Mesendoderm (in vitro differentiated cells): ENCODE results near the gene ELF2.
"Not testable (repeated sequence)": the region's sequence is repeated elsewhere in the genome, so short reads cannot be mapped to it uniquely, and the experiment has no call there.

Experiments used
- DNase-seq: peaks from one replicate; pipeline ENCODE4 v3.0.0; 2013
- H2AK5ac ChIP-seq: 2 replicates; pipeline ENCODE4 v1.6.1; 2013; ENCODE audit warnings: low read length, inconsistent platforms
- H2BK120ac ChIP-seq: 2 replicates; pipeline ENCODE4 v1.6.1; 2013; ENCODE audit warnings: low read depth, mild to moderate bottlenecking, low read length, moderate library complexity, mixed read lengths
- H2BK15ac ChIP-seq: replicated peaks from 2 replicates; pipeline ENCODE4 v1.6.1; 2013; ENCODE audit warnings: low read depth, mild to moderate bottlenecking, moderate library complexity
- H2BK5ac ChIP-seq: 2 replicates; pipeline ENCODE4 v1.6.1; 2013; ENCODE audit warnings: low read length, inconsistent platforms
- H3K18ac ChIP-seq: 2 replicates; pipeline ENCODE4 v1.6.1; 2013; ENCODE audit warnings: mild to moderate bottlenecking, low read length, mixed read lengths
- H3K23ac ChIP-seq: one replicate; pipeline ENCODE4 v1.6.1; 2013; ENCODE audit warnings: low read length
- H3K27ac ChIP-seq: 2 replicates; pipeline ENCODE4 v1.5.1; 2013; ENCODE audit warnings: low read depth, mild to moderate bottlenecking, inconsistent platforms, low read length, moderate library complexity
- H3K27me3 ChIP-seq: 2 replicates; pipeline ENCODE4 v1.6.1; 2013; ENCODE audit warnings: low read length, control low read depth, mild to moderate bottlenecking, inconsistent platforms; ENCODE audit not compliant: insufficient read depth, poor library complexity
- H3K36me3 ChIP-seq: 2 replicates; pipeline ENCODE4 v1.6.1; 2013; ENCODE audit warnings: low read length, inconsistent platforms; ENCODE audit not compliant: control insufficient read depth, insufficient read depth
- H3K4ac ChIP-seq: one replicate; pipeline ENCODE4 v1.6.1; 2013; ENCODE audit warnings: low read depth, mild to moderate bottlenecking, low read length, moderate library complexity
- H3K4me1 ChIP-seq: 2 replicates; pipeline ENCODE4 v1.6.1; 2013; ENCODE audit warnings: low read depth, low read length, inconsistent platforms; ENCODE audit not compliant: control insufficient read depth
- H3K4me2 ChIP-seq: 2 replicates; pipeline ENCODE4 v1.6.1; 2013; ENCODE audit warnings: low read length
- H3K4me3 ChIP-seq: 2 replicates; pipeline ENCODE4 v1.5.1; 2013; ENCODE audit warnings: mild to moderate bottlenecking, low read length
- H3K56ac ChIP-seq: one replicate; pipeline ENCODE4 v1.6.1; 2013; ENCODE audit warnings: low read length
- H3K79me1 ChIP-seq: 2 replicates; pipeline ENCODE4 v1.6.1; 2013; ENCODE audit warnings: low read length, inconsistent platforms
- H3K79me2 ChIP-seq: 2 replicates; pipeline ENCODE4 v1.6.1; 2013; ENCODE audit warnings: mild to moderate bottlenecking, low read length; ENCODE audit not compliant: control insufficient read depth, insufficient read depth
- H3K9ac ChIP-seq: 2 replicates; pipeline ENCODE4 v1.6.1; 2013; ENCODE audit warnings: low read length, inconsistent platforms
- H4K5ac ChIP-seq: one replicate; pipeline ENCODE4 v1.6.1; 2013; ENCODE audit warnings: low read length
- H4K8ac ChIP-seq: one replicate; pipeline ENCODE4 v1.6.1; 2013; ENCODE audit warnings: low read depth, mild to moderate bottlenecking, control low read depth, low read length, moderate library complexity
- WGBS: extraction: QIAGEN DNeasy Blood & Tissue Kit; methylation state at CpG from one replicate; pipeline ENCODE4 v1.1.7; 2013; ENCODE audit warnings: low lambda C conversion rate, missing lambda C conversion rate; ENCODE audit not compliant: insufficient coverage; ENCODE audit errors: extremely low coverage; 5-methylcytosine and 5-hydroxymethylcytosine counted together

Gene ELF2

GRCh38 chr4:139029866-139030363, 147.1 kb downstream of the ELF2 start:
- H2BK5ac ChIP-seq, H4K8ac ChIP-seq, H3K4me2 ChIP-seq, H3K27ac ChIP-seq, H3K23ac ChIP-seq, H3K9ac ChIP-seq, H2BK15ac ChIP-seq, H3K4me1 ChIP-seq, H2BK120ac ChIP-seq, H3K4me3 ChIP-seq, DNase-seq, H3K4ac ChIP-seq, H3K56ac ChIP-seq, H2AK5ac ChIP-seq, H4K5ac ChIP-seq, H3K79me1 ChIP-seq, H3K27me3 ChIP-seq, H3K36me3 ChIP-seq, H3K18ac ChIP-seq: not testable (repeated sequence)
- H3K79me2 ChIP-seq = peaks cover 80% of the 10 kb centered on the region
- no CpG with 5 or more reads among the region's 6 CpGs for whole genome bisulfite sequencing

GRCh38 chr4:139028191-139028661, 148.8 kb downstream of the ELF2 start:
- H3K79me2 ChIP-seq = peaks cover 80% of the 10 kb centered on the region
- no peak overlapping the region for H2BK5ac ChIP-seq
- no peaks in the 10 kb centered on the region for H3K36me3 ChIP-seq
- no peak overlapping the region for H4K5ac ChIP-seq
- H3K79me1 ChIP-seq = peaks cover 3% of the 10 kb centered on the region
- no peak overlapping the region for H3K4ac ChIP-seq
- WGBS = no CpG with 5 or more reads among the region's 11 CpGs
- no peak overlapping the region for H2BK15ac ChIP-seq
- no peak overlapping the region for H3K4me2 ChIP-seq
- no peaks in the 10 kb centered on the region for H3K4me1 ChIP-seq
- no peaks in the 10 kb centered on the region for H3K27me3 ChIP-seq
- H3K27ac ChIP-seq = no peak overlapping the region
- no peak overlapping the region for H2BK120ac ChIP-seq
- H2AK5ac ChIP-seq = no peak overlapping the region
- DNase-seq = no peak
- no peak overlapping the region for H3K9ac ChIP-seq
- no peak overlapping the region for H4K8ac ChIP-seq
- no peak overlapping the region for H3K56ac ChIP-seq
- no peak overlapping the region for H3K4me3 ChIP-seq
- no peak overlapping the region for H3K18ac ChIP-seq
- H3K23ac ChIP-seq = no peak overlapping the region

DNA sequence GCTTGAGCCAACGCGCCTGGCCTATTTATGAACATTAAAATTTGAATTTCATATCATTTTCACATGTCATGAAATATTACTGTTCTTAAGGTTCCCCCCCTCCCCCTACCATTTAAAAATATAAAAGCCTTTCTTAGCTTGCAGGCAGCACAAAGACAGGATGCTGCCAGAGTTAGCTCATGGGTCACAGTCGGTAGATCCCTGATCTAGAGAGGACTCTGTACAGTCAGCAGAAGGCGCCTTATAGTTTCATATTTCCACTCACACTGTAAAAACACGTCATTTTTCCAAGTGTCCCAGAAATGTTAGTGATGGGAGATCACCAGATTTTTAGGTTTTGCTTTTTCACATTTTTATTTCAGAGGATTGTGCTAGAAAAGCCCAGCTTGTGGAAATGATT, 149.2 kb downstream of the ELF2 start:
- H4K5ac ChIP-seq = no peak overlapping the region
- no peak overlapping the region for H2BK5ac ChIP-seq
- H2BK15ac ChIP-seq = no peak overlapping the region
- peaks cover 80% of the 10 kb centered on the region for H3K79me2 ChIP-seq
- no peak overlapping the region for H3K4ac ChIP-seq
- no peak overlapping the region for H3K4me2 ChIP-seq
- no peaks in the 10 kb centered on the region for H3K36me3 ChIP-seq
- H3K27me3 ChIP-seq = no peaks in the 10 kb centered on the region
- H2AK5ac ChIP-seq = no peak overlapping the region
- H3K4me3 ChIP-seq = no peak overlapping the region
- H3K79me1 ChIP-seq = peaks cover 3% of the 10 kb centered on the region
- no peak for DNase-seq
- H3K9ac ChIP-seq = no peak overlapping the region
- no peak overlapping the region for H3K27ac ChIP-seq
- no peak overlapping the region for H3K23ac ChIP-seq
- no peak overlapping the region for H3K18ac ChIP-seq
- H4K8ac ChIP-seq = no peak overlapping the region
- H3K56ac ChIP-seq = no peak overlapping the region
- no CpG with 5 or more reads among the region's 5 CpGs for WGBS
- no peak overlapping the region for H2BK120ac ChIP-seq
- no peaks in the 10 kb centered on the region for H3K4me1 ChIP-seq

- H3K9ac ChIP-seq = no peak overlapping the region
- peaks cover 3% of the 10 kb centered on the region for H3K79me1 ChIP-seq
- no peak overlapping the region for H2AK5ac ChIP-seq
- no peak overlapping the region for H3K56ac ChIP-seq
- no peak for DNase-seq
- no peak overlapping the region for H3K4me3 ChIP-seq
- H3K36me3 ChIP-seq = no peaks in the 10 kb centered on the region
- H3K18ac ChIP-seq = no peak overlapping the region
- H3K27ac ChIP-seq = no peak overlapping the region
- no peaks in the 10 kb centered on the region for H3K4me1 ChIP-seq
- no CpG with 5 or more reads among the region's 1 CpG for WGBS
- H2BK5ac ChIP-seq = no peak overlapping the region
- no peak overlapping the region for H2BK15ac ChIP-seq
- no peak overlapping the region for H3K23ac ChIP-seq
- no peaks in the 10 kb centered on the region for H3K27me3 ChIP-seq
- no peak overlapping the region for H2BK120ac ChIP-seq
- H4K5ac ChIP-seq = no peak overlapping the region
- H3K79me2 ChIP-seq = peaks cover 81% of the 10 kb centered on the region
- no peak overlapping the region for H3K4ac ChIP-seq
- no peak overlapping the region for H3K4me2 ChIP-seq
- H4K8ac ChIP-seq = no peak overlapping the region
Observed at GRCh38 chr4:139025841-139026240, 151.2 kb downstream of the ELF2 start.

GRCh38 chr4:139024686-139025085, 152.3 kb downstream of the ELF2 start:
- no peak overlapping the region for H4K8ac ChIP-seq
- no CpG with 5 or more reads among the region's 9 CpGs for WGBS
- H3K56ac ChIP-seq = peak overlapping the region; percentile 42
- H3K18ac ChIP-seq = no peak overlapping the region
- H3K4ac ChIP-seq = no peak overlapping the region
- H3K36me3 ChIP-seq = peaks cover under 1% of the 10 kb centered on the region
- H3K4me1 ChIP-seq = peaks cover 4% of the 10 kb centered on the region
- peaks cover 82% of the 10 kb centered on the region for H3K79me2 ChIP-seq
- H2BK120ac ChIP-seq = no peak overlapping the region
- H4K5ac ChIP-seq = no peak overlapping the region
- H3K4me2 ChIP-seq = no peak overlapping the region
- H2AK5ac ChIP-seq = no peak overlapping the region
- H3K27ac ChIP-seq = no peak overlapping the region
- no peak overlapping the region for H3K23ac ChIP-seq
- H2BK5ac ChIP-seq = no peak overlapping the region
- H2BK15ac ChIP-seq = no peak overlapping the region
- H3K79me1 ChIP-seq = peaks cover 3% of the 10 kb centered on the region
- no peak overlapping the region for H3K9ac ChIP-seq
- no peak for DNase-seq
- no peak overlapping the region for H3K4me3 ChIP-seq
- H3K27me3 ChIP-seq = no peaks in the 10 kb centered on the region

GRCh38 chr4:139022835-139023234, 154.2 kb downstream of the ELF2 start:
- Histone ChIP-seq H3K27ac (no peak overlapping the region), H3K4me3 (no peak overlapping the region), H3K4me1 (peaks cover 9% of the 10 kb centered on the region), H3K23ac (no peak overlapping the region), H3K9ac (no peak overlapping the region), H2BK15ac (no peak overlapping the region), H4K8ac (no peak overlapping the region), H3K79me1 (peaks cover 3% of the 10 kb centered on the region), H2BK5ac (no peak overlapping the region), H3K4ac (no peak overlapping the region), H3K36me3 (peaks cover 2% of the 10 kb centered on the region), H2BK120ac (no peak overlapping the region), H3K56ac (no peak overlapping the region), H3K18ac (no peak overlapping the region), H3K4me2 (no peak overlapping the region), H3K27me3 (no peaks in the 10 kb centered on the region), H4K5ac (no peak overlapping the region), H2AK5ac (no peak overlapping the region), H3K79me2 (peaks cover 87% of the 10 kb centered on the region)
- DNase-seq = no peak
- no CpG with 5 or more reads among the region's 5 CpGs for WGBS
